UCSD-AML1 (cell line): ENCODE measurements around the gene TMEM106B.

Experiments
- DNase-seq: peaks from one replicate; lab custom pipeline; 2025; ENCODE audit not compliant: unreplicated experiment; lab: John Stamatoyannopoulos, UW

TMEM106B gene

DNA sequence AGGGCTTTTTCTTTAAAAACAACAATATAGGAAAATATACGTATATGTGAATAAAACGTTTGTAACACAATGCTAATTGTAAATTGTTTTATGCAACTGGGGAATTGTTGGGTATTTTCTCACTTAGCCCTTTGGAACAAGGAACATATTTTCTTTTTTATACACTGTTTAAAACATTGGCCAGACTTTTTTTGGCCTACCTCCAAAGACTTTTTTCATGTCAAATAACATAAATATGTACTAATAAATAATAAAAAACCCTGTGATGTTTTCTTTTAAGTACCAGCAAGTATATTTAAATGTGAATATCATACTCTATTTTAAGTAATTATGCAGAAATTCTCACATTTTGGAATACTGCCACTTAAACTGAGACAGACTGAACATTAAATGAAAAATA, 15.7 kb downstream of the TMEM106B start:
- no peak for DNase-seq

- DNase-seq: no peak
Observed at GRCh38 chr7:12228024-12228423, 16.9 kb downstream of the TMEM106B start.

DNA sequence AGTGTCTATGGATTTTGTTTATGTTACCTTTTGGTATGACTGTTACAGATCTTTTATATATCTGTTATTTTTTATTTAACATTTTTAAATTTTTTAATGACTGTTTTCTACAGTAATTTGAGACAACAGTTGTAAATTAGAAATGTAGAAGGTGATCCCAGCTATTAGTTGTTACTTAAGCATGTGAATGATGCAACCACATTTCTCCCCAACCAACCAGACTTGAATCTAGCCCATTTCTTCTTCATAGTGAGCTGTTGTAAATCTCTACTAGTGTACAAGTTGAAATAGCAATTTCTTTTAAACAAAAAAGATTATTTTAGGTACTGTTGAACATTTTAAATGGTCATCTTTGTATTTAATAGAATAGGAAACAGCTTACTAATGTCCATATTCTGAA, 18.0 kb downstream of the TMEM106B start:
- DNase-seq: no peak

DNA sequence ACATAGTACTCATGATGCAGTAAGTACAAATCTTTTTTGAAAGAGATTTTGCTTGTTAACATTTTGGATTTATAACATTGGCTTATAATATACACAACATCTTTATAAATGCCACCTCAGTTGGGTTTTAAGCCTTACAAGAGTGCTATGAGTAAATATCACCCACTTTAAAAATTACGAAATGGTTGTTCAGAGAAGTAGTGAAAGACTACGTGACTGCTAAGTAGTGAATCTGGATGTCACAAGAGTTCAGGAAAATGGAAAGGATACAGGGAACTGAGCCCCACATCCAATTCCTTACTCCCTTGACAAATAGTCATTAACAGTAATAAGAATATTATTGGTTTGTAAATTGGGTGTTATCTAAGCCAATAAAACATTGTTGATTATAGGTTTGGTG, 20.0 kb downstream of the TMEM106B start:
- DNase-seq: no peak

DNA sequence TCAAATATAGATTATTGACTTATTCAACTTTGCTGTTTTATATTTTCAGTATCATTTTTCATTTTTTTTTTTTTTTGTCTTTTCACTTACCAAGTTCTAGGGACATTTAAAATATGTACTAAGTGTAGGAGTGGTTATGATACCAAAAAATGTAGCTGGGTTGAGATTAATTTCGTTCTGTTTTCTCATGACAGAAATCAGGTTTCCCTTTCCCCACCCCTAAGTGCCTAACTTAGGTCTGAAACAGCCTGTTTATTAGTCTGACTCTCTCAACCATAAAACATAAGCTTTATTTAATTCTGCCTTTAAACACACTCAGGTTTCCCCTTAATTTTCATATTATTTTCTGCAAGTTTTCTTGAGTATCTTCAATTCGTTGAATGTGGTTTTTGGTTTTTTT, 22.1 kb downstream of the TMEM106B start:
- no peak for DNase-seq

DNA sequence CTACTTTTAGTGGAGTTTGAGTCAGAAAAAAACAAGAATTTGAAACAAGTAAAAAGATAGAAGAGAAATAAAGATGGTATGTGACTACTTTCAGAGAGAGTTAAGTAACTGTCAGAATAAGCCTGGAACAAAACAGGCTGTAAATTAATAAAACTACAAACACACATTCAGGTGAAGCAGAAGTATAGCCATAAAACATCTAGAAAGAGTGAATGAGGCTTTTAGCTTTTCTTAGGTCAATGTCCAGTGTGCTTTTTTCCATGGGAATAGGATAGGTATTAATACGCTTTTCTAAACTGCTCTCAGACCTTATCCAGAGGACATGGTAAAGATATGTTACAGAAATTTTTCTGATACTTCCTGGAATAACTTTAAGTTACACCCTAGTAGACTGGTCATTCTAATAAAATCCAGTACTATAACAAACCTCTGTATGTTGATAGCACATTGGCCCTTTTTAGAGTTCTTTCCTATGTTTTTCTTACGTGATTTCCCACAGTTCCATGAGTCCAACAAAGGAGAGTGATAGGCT, 23.3 kb downstream of the TMEM106B start:
- DNase-seq: no peak

GRCh38 chr7:12235970-12236369, 24.9 kb downstream of the TMEM106B start:
- DNase-seq: no peak

- no peak for DNase-seq
Observed at GRCh38 chr7:12237007-12237406, 25.9 kb downstream of the TMEM106B start.

GRCh38 chr7:12239806-12240205, 28.7 kb downstream of the TMEM106B start:
- DNase-seq: no peak

DNA sequence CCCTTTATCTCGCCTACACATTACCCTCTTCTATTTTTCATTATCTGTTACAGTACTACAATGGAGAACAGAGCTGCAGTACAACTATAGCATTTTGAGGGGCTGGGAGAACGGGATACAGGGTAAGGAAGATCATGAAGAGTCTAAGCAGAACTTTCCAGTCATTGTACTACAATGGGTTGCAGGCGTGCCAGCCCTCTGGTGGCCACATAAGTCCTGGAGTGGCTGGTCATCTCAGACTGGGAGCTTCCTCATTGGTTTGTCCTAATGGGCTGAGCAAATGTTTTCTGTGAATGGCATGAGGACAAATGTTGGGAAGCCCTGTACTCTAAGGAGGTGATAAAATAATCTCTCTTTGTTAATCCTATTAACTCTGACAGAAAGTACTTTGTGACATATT, 33.0 kb downstream of the TMEM106B start:
- peak; percentile 11 for DNase-seq

- no peak for DNase-seq
Observed at GRCh38 chr7:12244694-12245093, 33.6 kb downstream of the TMEM106B start.

- DNase-seq: no peak
Observed at GRCh38 chr7:12249706-12250105, 38.6 kb downstream of the TMEM106B start.

DNA sequence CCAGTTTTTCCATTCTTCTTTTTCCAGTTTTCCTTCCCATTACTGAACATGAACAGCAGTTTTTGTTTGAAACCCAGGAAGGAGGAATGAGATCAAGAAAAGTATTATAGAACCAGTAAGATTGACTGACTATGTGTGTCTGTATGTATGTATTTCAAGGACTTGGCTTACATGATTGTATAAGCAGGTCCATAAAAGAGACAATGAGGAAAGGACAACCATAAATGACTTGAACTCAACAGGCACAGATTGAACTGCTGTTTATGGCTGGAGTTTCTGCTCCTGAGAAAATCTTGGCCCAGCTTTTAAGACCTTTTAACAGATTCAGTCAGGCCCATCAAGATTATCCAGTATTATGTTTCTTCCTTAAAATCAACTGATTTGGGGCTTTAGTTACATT, 39.1 kb downstream of the TMEM106B start:
- DNase-seq: no peak

- no peak for DNase-seq
Observed at GRCh38 chr7:12256090-12256489, 45.0 kb downstream of the TMEM106B start.

DNA sequence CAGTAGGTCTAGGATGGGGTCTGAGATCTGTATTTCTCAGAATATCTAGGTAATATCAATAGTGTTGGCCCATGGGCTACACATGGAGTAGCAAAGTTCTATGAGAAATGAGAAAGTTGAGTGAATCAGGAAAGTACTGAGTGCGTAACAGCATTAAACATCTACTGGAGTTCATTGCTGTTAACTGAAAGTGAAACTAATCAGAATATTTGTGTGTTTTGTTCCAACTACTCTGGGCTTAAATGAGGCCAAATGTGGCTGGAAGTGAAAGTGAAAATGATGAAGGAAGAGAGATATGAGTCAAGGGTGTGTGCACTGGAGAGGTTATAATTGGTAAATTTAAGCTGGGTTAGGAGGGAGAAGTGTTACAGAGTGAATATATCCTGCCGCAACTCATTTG, 46.5 kb downstream of the TMEM106B start:
- DNase-seq: no peak

DNA sequence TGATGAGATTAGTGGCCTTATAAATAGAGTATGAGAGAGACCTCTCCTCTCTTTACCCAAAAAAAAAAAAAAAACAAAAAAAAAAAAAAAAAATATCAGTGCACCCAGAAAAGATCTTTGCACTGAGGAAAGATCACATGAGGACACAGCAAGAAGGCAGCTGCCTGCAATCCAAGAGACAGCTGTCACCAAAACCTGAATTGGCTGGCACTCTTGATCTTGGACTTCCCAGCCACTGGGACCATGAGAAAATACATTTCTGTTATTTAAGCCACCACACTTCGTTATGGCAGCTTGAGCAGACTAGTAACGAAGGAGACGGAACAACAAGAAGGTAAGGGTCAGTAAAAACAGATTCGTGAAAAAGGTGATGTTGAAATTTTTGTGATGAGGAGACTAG, 47.0 kb downstream of the TMEM106B start:
- DNase-seq: no peak

GRCh38 chr7:12267542-12267941, 56.4 kb downstream of the TMEM106B start:
- no peak for DNase-seq

GRCh38 chr7:12269100-12269895, 58.2 kb downstream of the TMEM106B start:
- DNase-seq: no peak

- DNase-seq: no peak
Observed at GRCh38 chr7:12281038-12281437, 69.9 kb downstream of the TMEM106B start.

- DNase-seq: no peak
Observed at GRCh38 chr7:12287901-12288300, 76.8 kb downstream of the TMEM106B start.

GRCh38 chr7:12289996-12290395, 78.9 kb downstream of the TMEM106B start:
- DNase-seq: no peak

- no peak for DNase-seq
Observed at GRCh38 chr7:12290761-12291160, 79.7 kb downstream of the TMEM106B start.

DNA sequence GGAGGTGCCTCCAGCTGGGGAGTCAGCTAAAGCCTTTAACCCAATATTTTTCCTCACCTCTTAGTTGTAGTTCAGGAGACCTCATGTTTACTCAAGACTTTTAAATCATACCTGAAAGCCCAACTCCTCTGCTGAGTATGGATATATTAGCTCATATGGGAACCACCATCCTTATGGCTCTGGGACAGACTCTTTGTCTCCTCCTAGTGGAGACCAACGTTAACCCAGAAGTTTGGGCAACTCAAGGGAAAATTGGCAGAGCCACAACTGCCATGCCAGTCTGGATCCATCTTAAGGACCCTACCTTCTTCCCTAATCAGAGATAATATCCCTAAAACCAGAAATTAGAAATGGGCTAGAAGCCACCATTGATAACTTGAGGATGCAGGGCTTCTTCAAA, 80.8 kb downstream of the TMEM106B start:
- no peak for DNase-seq
